KBM-7 (cell line): ENCODE results near the gene PDIA5.
"Not testable (repeated sequence)": the region's sequence is repeated elsewhere in the genome, so short reads cannot be mapped to it uniquely, and the experiment has no call there.

Source experiments
- DNase-seq: peaks from one replicate; pipeline ENCODE4 v3.0.0-alpha.2; 2015
- in situ Hi-C: fragments of 300-500 bp; cut with MboI; formaldehyde crosslinking; loops from 2 replicates; pipeline ENCODE4 v1.14.3; 2020; ENCODE audit warnings: low sequenced_read_pairs, low pct_unique_long_range_greater_than_20kb, mixed read lengths

Gene PDIA5

DNA sequence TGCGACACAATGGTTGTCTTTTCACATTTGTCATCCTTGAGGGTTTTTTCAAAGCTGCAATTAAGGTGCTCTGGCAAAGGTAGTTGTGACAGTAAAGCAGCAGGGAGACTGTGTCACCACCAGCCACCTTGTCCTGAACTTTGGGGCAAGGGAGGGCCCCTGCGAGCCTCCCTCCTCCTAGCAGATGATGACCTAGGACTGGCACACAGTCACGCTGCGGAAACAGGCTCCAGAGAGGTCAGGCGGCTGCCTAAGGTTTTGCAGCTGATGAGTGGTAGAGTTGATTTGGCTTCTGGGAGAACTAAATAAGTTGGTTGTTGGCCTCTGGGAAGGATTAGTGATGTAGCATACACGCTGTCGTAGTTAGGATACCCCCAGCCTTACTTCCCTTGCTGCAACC lies 62.7 kb downstream of the PDIA5 start:
- no peak for DNase-seq
- in situ Hi-C loops: no loop called here

DNA sequence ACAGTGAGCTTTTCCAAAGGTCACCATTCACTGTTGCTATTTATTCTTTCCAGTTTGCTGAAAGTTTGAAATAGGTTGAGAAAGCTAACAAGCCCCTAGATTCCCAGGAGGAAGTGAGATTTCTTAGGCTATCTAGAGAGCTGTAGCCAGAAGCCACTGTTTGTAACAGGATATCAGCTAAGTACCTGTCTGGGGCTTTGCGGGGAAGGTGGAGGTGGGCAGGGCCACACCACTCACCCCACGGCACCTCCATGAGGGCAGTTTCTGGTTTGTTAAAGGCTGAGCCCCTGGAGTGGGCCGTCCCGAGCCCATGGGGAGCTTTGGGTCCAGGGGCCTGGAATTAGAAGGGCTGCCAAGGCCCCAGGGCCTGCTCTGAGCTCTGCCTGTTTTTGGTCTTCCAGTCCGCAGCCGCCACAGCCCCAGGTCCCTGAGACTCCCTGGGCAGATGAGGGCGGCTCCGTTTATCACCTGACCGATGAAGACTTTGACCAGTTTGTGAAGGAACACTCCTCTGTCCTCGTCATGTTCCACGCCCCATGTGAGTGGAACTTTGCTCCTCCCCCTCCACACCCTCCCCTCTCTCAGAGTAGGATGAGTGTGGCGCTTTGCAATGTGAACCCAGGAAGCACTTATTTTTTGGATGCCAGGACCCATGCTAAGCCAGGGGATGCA lies 63.4 kb downstream of the PDIA5 start:
- in situ Hi-C loops: no loop called here
- DNase-seq: no peak

DNA sequence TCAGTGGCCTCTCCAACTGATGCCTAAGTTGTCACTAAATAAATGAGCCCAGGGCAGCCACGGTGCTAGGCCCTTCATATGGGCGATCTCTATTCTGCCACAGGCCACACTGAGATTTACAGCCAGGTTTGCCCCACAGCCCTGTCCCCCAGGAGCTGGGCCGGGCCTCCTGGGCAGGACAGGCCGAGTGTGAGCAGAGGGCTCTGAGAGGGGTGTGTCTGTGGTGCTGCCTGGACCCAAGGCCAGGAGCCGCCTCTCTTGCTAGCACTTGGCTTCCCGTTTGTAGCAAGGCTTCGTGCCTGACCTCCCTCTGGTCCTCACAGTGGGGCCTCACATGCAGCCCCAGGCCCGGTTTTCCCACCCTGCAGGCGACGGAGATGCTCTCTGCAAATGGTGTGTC lies 67.8 kb downstream of the PDIA5 start:
- in situ Hi-C loops: no loop called here
- DNase-seq: no peak

DNA sequence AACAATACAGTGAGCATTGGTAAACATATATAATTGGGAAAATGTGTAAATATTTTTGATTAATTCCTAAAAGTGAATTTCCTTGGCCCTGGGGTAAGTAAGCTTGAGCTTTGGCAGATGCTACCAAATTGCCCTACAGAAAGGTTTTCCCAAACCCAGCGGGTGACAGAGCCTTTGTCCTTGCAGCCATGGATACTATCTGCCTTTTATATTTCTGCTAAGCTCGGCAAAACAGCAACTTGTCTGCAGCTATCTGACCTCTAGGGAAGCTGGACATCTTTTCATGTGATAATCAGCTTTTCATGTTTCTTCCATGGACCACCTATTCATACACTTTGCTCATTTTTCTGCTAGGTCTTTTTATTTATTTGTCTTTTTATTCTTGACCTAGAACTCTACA lies 70.2 kb downstream of the PDIA5 start:
- no peak for DNase-seq
- in situ Hi-C loops: no loop called here

DNA sequence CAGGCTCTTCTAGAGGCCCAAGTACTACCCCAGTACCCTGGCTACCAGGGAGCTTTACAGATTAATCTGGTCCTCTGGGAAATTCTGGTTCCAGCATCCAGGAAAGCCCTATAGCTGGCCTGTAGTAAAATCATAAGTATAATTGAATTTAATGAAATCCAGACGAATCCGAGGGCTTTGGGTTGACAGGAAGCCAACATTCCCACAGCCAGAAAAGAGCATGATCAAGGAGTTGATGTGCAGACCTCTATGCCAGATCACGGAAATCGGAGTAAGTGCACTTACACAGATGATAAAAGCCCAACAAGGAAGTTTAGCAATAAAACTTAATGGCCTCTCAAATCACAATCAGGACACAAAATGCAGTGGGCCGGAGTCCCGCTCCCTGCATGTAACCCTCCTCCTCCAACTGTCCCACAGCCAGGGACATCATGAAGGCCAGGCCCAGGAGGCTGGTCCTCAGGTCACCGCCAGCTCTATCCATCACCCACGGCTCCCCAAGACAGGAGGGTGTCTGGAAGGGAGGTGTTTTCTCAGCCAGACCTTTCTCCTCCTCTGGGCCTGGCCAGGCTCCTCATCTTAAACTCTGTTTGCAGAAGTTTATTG lies 72.1 kb downstream of the PDIA5 start:
- no peak for DNase-seq
- in situ Hi-C loops: no loop called here

DNA sequence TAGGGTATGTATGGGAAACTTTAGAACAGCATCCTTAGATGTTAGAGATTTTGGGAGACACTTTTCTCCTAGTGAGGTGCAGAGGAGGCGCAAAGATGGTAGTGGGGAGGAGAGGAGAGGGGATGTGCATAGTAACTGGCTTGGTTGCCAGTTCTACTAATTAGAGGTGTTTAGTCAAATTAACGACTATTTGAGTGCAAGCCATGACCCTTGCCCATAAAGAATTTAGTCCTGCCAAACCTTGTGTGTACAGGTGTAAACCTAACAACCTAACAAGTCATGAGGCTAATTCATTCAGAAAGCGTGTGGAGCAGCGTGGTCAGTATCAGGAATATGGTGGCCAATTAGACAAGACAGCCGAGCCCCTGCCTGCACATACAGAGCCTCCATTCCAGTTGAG lies 72.7 kb downstream of the PDIA5 start:
- in situ Hi-C loops: no loop called here
- DNase-seq: no peak

DNA sequence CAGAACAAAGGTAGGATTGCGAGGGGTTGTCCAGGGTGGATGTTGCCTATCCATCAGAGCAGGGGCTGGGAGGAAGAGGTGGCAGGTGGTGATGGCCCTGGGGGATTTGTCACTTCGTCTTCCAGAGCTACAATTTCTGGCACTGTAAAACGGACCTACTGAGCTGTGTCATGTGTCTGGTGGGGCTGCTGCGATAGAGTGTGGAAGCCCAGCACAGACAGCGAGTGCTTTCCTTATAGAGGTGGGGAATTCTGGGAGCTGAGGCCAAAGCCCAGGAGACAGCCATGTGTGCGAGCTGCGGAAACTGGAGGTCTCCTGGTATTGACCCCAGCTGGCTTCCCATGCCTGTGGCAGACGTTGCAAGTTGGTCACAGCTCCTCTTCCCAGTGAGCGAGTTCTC lies 73.7 kb downstream of the PDIA5 start:
- no peak for DNase-seq
- in situ Hi-C loops: no loop called here

DNA sequence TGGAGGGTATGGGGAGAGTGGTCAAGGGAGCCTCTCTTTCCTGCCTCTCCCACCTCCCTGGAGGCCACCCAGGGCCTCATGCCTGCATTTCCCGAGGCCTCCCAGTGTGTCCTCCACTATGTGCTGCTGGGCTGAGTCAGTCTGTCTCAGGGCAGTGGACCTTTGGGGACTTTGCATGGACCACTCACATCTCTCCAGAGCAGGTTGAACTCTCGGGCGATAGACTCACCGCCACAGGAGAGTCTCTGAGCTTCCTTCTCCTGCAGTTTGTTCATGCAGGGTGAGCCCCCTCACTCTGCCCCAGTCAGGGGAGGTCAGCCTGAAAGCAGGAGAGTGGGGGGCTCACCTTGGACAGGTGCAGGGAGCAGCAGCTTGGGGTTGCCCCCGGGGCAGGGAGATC lies 74.5 kb downstream of the PDIA5 start:
- in situ Hi-C loops: no loop called here
- DNase-seq: no peak

DNA sequence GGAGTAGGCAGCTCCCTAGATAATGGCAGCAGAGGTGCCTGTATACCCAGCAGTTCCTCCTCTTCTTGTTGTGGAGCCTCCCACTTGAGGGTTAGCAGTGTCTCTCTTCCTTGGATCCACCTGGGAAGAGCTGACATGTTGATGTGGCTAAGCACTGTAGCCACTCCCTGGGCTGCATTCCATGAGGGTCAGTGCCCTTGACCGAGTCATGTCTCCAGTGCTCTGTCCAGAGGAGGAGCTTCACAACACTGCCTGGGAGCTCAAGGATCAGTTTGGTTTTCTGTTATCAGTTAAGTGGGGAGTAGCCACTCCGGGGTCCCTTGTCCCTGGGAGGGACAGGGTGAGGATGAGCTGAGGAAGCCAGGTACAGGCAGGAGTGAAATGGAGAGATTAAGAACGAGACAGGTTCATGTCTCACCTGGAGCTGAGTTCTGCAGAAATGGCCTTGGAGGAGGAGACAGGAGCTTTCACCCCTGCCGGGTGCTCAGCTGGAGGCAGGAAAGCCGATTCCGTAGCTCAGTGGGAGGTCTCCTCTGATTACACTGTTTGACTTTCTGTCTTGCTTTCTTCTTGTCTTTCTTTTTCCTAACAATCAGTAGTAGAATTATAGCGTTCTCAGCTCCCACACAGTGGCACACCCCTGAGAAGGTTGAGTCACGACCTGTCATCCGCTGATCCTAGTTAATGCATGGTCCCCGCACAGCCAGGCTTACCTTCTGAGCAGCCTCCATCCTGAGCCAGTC lies 77.0 kb downstream of the PDIA5 start:
- in situ Hi-C loops: no loop called here
- DNase-seq: no peak

DNA sequence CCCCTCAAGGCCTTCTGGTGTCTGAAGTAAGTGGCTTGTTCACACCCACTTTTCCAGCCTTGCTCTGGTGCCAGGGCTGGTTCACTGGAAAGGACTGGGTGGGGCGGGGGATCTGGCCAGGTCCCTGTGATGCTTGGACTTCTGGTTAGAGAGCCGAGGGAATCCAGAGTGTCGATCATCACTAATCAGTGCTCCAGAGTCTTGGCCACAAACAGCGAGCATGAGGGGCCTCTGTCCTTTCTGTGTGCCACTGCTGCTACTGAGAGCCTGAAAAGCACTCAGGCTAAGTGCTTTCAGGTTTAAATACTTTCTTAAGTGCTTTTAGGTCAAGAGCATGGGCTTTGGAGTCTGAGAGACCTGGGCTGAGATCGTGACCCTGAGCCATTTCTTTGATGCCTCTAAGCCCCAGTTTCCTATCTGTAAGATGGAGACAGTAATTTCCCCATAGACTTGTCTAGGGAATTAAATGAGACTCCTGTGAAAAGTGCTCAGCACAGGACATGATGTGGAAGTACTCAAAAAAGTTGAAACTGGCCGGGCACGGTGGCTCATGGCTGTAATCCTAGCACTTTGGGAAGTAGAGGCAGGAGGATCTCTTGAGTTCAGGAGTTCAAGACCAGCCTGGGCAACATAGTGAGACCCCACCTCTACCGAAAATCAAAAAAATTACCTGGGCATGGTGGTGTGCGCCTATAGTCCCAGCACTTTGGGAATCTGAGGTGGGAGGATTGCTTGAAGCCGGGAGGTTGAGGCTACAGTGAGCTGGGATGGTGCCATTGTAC lies 81.1 kb downstream of the PDIA5 start:
- in situ Hi-C loops: no loop called here
- no peak for DNase-seq

DNA sequence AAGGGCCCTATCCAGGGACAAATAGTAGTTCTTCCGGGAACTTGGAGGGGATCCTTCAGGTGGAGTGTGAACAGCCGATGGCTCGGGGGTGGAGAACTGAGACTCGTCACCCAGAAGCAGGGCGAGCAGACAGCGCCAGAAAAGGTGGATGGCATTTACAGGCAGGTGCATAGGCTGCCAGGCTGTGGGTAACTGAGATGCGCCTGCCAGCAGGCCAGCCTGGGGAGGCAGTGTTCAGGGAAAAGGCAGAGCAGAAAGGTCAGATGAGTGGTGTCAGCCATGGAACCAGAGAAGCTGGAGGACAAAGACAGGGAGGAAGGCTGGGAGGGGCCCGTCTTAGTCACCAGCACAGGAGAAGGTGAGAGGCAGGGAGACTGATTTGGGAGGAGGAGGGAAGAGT lies 81.9 kb downstream of the PDIA5 start:
- no peak for DNase-seq
- in situ Hi-C loops: no loop called here

DNA sequence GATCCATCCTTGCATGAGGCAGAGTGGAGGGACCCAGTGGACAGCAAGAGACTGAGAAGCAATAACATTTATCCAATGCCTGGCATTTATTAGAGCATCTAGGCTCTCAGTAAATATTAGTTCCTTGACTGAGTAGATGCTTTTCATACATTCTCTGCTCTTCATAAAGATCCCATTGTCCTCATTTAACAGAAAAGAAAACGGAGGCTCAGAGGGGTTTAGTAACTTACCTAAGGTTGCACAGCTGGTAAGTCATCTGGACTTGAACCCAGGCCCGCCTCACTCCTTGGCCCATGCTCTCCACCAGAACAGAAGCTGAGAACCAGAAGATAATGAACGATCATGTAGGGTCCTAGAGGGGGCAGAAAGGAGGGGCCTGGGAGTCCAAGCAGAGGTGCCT lies 82.7 kb downstream of the PDIA5 start:
- in situ Hi-C loops: no loop called here
- no peak for DNase-seq

DNA sequence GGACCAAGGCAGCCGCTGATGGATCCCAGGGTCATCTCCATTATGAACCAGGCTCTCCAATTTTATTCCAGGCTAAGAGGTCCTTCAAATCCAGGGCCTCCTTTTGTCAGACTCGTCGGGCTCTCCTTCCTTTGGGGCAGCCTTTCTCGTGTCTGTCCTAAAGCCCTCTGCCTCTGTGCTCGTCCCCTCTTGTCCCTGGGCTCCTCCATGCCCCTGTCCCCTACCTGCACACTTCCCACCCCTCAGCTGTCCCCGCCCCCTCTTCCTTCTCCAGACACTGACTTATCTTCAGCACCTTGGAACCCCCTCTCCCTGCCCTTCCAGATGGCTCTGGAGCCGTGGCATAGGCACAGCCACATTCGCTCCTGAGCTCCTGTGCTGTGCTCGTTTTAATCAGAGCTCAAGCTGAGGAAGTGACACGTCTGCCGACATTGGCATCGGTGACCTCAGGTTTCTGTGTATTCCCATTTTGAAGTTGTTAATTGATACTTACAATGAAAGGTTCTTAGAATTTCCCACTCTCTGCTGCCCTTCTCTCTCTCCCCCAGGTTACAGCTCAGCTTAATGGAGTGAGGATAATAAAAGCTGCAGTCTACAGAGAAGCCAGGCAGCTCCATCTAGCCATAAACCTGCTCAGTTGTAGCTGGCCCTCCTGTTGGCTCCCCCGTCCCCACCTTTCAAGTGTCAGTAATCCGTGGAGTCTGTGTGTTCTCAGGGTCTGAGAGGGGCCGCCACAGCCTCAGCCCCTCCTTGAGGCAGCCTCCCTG lies 83.8 kb downstream of the PDIA5 start:
- in situ Hi-C loops: no loop called here
- no peak for DNase-seq

DNA sequence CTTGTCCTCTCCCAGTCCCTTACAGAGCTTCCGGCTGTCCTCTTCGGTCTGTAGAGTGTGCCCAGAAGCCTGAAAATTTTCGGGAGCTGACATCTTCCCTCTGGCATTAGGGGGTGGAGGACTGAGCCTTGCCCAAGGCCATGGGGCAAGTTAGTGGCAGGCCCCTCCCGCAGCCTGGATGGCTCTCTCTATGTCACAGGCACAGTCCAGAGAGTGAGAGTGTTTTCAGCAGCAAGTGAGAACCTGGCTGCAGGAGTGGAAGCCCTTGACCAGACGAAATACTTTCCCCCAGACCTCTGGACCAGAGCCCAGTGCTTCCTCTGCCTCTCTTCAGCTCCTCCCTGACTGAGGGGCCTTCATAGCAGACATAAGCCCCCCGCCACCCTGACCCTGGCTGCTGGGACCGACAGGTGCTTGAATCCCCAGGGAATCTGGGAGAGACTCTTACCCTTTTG lies 84.5 kb downstream of the PDIA5 start:
- in situ Hi-C loops: no loop called here

DNA sequence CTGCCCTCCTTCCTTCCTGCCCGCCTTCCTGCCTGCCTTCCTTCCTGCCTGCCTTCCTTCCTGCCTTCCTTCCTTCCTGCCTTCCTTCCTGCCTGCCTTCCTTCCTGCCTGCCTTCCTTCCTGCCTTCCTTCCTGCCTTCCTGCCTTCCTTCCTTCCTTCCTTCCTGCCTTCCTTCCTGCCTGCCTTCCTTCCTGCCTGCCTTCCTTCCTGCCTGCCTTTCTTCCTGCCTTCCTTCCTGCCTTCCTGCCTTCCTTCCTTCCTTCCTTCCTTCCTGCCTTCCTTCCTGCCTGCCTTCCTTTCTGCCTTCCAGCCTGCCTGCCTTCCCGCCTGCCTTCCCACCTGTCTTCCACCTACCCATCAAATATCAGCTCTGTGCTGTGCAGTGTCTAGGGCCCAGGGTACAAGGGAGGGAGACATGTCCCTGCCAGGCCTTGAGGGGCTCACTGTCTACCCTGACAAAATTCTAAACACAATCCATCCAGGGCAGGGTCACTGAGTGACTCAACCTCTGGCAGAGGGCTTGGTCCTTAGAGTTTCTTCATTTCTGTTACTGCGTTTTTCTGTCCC lies 85.1 kb downstream of the PDIA5 start:
- in situ Hi-C loops, DNase-seq: not testable (repeated sequence)

More for the DNA sequence above, 84.5 kb downstream of the PDIA5 start:
- DNase-seq: no peak

DNA sequence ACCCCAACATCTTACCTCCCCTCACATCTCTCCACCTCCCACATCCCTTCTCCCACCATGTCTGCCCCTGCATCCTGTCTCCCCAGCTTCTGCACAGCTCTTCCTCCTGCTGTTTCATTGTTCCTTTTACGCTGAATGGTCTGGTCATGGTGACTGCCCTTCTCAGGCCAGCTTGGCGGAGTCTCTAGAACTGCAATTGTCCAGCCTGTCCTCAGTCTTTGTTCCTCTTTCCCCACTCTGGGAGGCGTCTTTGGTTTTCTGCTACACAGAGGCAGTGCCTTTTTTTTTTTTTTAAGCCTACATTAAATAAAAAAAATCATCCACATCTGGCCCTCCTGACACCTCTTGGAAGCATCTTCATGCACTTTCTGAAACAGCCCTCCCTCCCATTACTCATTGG lies 85.9 kb downstream of the PDIA5 start:
- in situ Hi-C loops: no loop called here
- no peak for DNase-seq

DNA sequence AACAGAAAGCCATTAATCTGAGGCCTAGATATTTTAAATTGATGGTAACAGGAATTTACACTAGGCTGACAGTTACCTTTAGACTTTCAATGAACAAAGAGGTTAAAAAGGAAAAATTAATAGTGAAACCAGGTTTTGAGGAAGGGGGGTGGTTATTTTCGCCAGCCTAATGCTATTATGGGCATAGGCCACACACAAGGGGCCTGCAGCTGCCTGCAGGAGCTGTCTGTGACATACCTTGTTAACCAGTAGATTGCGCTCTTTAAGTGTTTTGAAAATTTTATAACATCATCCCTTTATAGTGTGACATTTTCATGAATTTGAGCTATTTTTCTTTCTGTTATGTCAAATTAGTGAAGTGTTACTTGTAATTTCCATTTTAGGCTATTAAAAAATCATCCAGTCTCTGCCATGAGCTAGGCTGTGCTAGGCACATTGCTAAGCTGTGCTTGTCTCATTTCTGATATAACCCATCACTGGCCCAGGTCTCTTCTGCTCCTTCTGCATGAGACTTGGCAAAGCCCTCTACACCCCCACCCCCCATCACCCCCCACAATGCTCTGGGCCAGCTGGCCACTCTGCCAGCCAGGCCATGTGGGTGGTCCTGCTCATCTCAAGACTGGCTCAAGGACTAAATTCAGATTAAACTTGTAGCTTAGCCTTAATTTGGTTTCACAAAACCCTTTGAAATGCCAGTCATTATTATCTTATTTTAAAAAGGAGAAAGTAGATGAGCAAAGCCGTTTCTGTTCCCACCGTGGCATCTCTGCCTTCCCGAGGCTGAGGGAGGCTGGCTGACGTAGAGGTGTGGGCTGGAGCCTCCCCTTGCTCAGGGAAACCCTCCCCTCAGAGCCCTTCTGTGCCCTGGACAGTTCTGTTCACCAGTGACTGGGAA lies 86.5 kb downstream of the PDIA5 start:
- no peak for DNase-seq
- in situ Hi-C loops: no loop called here
